ENCODE data around the gene NANS.
"Not testable (repeated sequence)": the region's sequence is repeated elsewhere in the genome, so short reads cannot be mapped to it uniquely, and the experiment has no call there.

Gene NANS

GRCh38 chr9:98086461-98086860, 29.9 kb downstream of the NANS start:
- TF ChIP-seq FOXP2 (optimal IDR thresholded peaks at IDR 0.05; ENCODE audit: control extremely low read depth, extremely low read length, insufficient read depth) (no peak), EZH2 (IDR thresholded peaks at IDR 0.05) (no peak), POLR2AphosphoS5 (IDR thresholded peaks at IDR 0.05; ENCODE audit: borderline replicate concordance, low read depth, low read length) (no peak)
- Histone ChIP-seq H3K4me3 (no peak overlapping the region), H3K9ac (ENCODE audit: insufficient read length) (no peak overlapping the region), H3K27ac (no peak overlapping the region), H3K9me3 (ENCODE audit: low read depth, low read length) (no peaks in the 10 kb centered on the region), H3K36me3 (ENCODE audit: insufficient read depth, low read length) (peaks cover 3% of the 10 kb centered on the region; the same call in 1 of the 2 replicates)
- no peak for DNase-seq (ENCODE audit: low read depth, low spot score)

GRCh38 chr9:98087420-98088354, 31.2 kb downstream of the NANS start:
- no peak overlapping the region for H3K4me3 ChIP-seq
- DNase-seq (ENCODE audit: low read depth, low spot score), result no peak
- no peak overlapping the region for H3K27ac ChIP-seq
- no peak for TF ChIP-seq EZH2 (IDR thresholded peaks at IDR 0.05)
- TF ChIP-seq POLR2AphosphoS5 (IDR thresholded peaks at IDR 0.05; ENCODE audit: borderline replicate concordance, low read depth, low read length), result no peak
- no peak for TF ChIP-seq FOXP2 (optimal IDR thresholded peaks at IDR 0.05; ENCODE audit: control extremely low read depth, extremely low read length, insufficient read depth)
- no peaks in the 10 kb centered on the region for H3K36me3 ChIP-seq (ENCODE audit: insufficient read depth, low read length)
- no peaks in the 10 kb centered on the region for H3K9me3 ChIP-seq (ENCODE audit: low read depth, low read length)
- no peak overlapping the region for H3K9ac ChIP-seq (ENCODE audit: insufficient read length)

GRCh38 chr9:98090674-98091073, 34.1 kb downstream of the NANS start:
- not testable (repeated sequence) for H3K9ac ChIP-seq (ENCODE audit: insufficient read length); H3K36me3 ChIP-seq (ENCODE audit: insufficient read depth, low read length); H3K4me3 ChIP-seq; H3K27ac ChIP-seq; DNase-seq (ENCODE audit: low read depth, low spot score); H3K9me3 ChIP-seq (ENCODE audit: low read depth, low read length)

GRCh38 chr9:98091735-98092612, 35.4 kb downstream of the NANS start:
- H3K9me3 ChIP-seq (ENCODE audit: low read depth, low read length), result no peaks in the 10 kb centered on the region
- no peaks in the 10 kb centered on the region for H3K36me3 ChIP-seq (ENCODE audit: insufficient read depth, low read length)
- no peak for TF ChIP-seq EZH2 (IDR thresholded peaks at IDR 0.05)
- TF ChIP-seq POLR2AphosphoS5 (IDR thresholded peaks at IDR 0.05; ENCODE audit: borderline replicate concordance, low read depth, low read length), result no peak
- DNase-seq (ENCODE audit: low read depth, low spot score), result no peak
- no peak overlapping the region for H3K9ac ChIP-seq (ENCODE audit: insufficient read length)
- H3K4me3 ChIP-seq, result no peak overlapping the region
- no peak overlapping the region for H3K27ac ChIP-seq

- no peak overlapping the region for H3K27ac ChIP-seq
- no peak for DNase-seq (ENCODE audit: low read depth, low spot score)
- H3K4me3 ChIP-seq, result no peak overlapping the region
- H3K36me3 ChIP-seq (ENCODE audit: insufficient read depth, low read length), result no peaks in the 10 kb centered on the region
- H3K9me3 ChIP-seq (ENCODE audit: low read depth, low read length), result no peaks in the 10 kb centered on the region
- H3K9ac ChIP-seq (ENCODE audit: insufficient read length), result no peak overlapping the region
- TF ChIP-seq EZH2 (IDR thresholded peaks at IDR 0.05) (no peak), FOXP2 (optimal IDR thresholded peaks at IDR 0.05; ENCODE audit: control extremely low read depth, extremely low read length, insufficient read depth) (no peak), POLR2AphosphoS5 (IDR thresholded peaks at IDR 0.05; ENCODE audit: borderline replicate concordance, low read depth, low read length) (no peak)
Observed at GRCh38 chr9:98092613-98092931, 36.0 kb downstream of the NANS start.

- no peak for DNase-seq (ENCODE audit: low read depth, low spot score)
- TF ChIP-seq EZH2 (IDR thresholded peaks at IDR 0.05) (no peak), FOXP2 (optimal IDR thresholded peaks at IDR 0.05; ENCODE audit: control extremely low read depth, extremely low read length, insufficient read depth) (no peak), POLR2AphosphoS5 (IDR thresholded peaks at IDR 0.05; ENCODE audit: borderline replicate concordance, low read depth, low read length) (no peak)
- H3K27ac ChIP-seq, result no peak overlapping the region
- no peaks in the 10 kb centered on the region for H3K36me3 ChIP-seq (ENCODE audit: insufficient read depth, low read length)
- no peak overlapping the region for H3K9ac ChIP-seq (ENCODE audit: insufficient read length)
- no peak overlapping the region for H3K4me3 ChIP-seq
- H3K9me3 ChIP-seq (ENCODE audit: low read depth, low read length), result no peaks in the 10 kb centered on the region
Observed at GRCh38 chr9:98094316-98094715, 37.8 kb downstream of the NANS start.

- Histone ChIP-seq H3K9me3 (ENCODE audit: low read depth, low read length) (no peaks in the 10 kb centered on the region), H3K9ac (ENCODE audit: insufficient read length) (no peak overlapping the region), H3K4me3 (no peak overlapping the region), H3K36me3 (ENCODE audit: insufficient read depth, low read length) (no peaks in the 10 kb centered on the region), H3K27ac (no peak overlapping the region)
- TF ChIP-seq POLR2AphosphoS5 (IDR thresholded peaks at IDR 0.05; ENCODE audit: borderline replicate concordance, low read depth, low read length) (no peak), FOXP2 (optimal IDR thresholded peaks at IDR 0.05; ENCODE audit: control extremely low read depth, extremely low read length, insufficient read depth) (no peak), EZH2 (IDR thresholded peaks at IDR 0.05) (no peak)
- DNase-seq (ENCODE audit: low read depth, low spot score), result no peak
Observed at GRCh38 chr9:98094851-98095250, 38.3 kb downstream of the NANS start.

GRCh38 chr9:98095401-98095800, 38.9 kb downstream of the NANS start:
- TF ChIP-seq POLR2AphosphoS5 (IDR thresholded peaks at IDR 0.05; ENCODE audit: borderline replicate concordance, low read depth, low read length) (no peak), EZH2 (IDR thresholded peaks at IDR 0.05) (no peak), FOXP2 (optimal IDR thresholded peaks at IDR 0.05; ENCODE audit: control extremely low read depth, extremely low read length, insufficient read depth) (no peak)
- H3K4me3 ChIP-seq, result no peak overlapping the region
- H3K36me3 ChIP-seq (ENCODE audit: insufficient read depth, low read length), result no peaks in the 10 kb centered on the region
- H3K9ac ChIP-seq (ENCODE audit: insufficient read length), result no peak overlapping the region
- DNase-seq (ENCODE audit: low read depth, low spot score), result no peak
- H3K9me3 ChIP-seq (ENCODE audit: low read depth, low read length), result no peaks in the 10 kb centered on the region
- H3K27ac ChIP-seq, result no peak overlapping the region
